B cell (primary cell): Measurements from ENCODE around the gene ERC2.

Source experiments
- CTCF ChIP-seq: fragments of 200-600 bp; IDR thresholded peaks from one replicate; pipeline ENCODE4 v1.8.0; 2022; ENCODE audit warnings: antibody characterized with exemption, mild to moderate bottlenecking
- EZH2 ChIP-seq: IDR thresholded peaks from 2 replicates; pipeline ENCODE4 v1.6.1; 2012; ENCODE audit warnings: borderline replicate concordance, low read depth, mild to moderate bottlenecking, moderate library complexity, low read length; ENCODE audit not compliant: insufficient read depth, poor library complexity, severe bottlenecking

GRCh38 chr3:55873523-55874254 lies 594.6 kb downstream of the ERC2 start:
- TF ChIP-seq CTCF (no peak), EZH2 (no peak)
